Inferior parietal cortex (tissue), 1 donor: ENCODE measurements around the gene LAMA3.

Experiments used
- DNase-seq: peaks from one replicate; pipeline ENCODE4 v3.0.0-alpha.2; 2016; ENCODE audit errors: extremely low spot score

LAMA3 gene

DNA sequence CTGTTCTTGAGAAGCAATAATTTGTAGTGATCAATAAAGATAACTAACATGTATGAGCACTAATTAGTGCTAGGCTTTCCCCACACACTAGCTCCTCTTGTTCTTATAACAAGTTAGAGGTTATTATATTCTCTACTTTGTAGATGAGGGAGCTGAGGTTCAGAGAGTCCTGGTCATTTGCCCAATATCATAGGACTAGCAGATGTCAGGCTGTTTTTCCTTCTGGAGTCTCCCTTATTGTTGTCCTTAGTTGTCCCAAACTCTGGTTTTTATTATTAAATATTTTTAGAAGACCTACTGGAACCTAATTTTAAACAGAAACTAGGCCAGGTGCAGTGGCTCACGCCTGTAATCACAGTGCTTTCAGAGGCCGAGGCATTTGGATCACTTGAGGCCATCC, 308.8 kb downstream of the LAMA3 start:
- no peak for DNase-seq

DNA sequence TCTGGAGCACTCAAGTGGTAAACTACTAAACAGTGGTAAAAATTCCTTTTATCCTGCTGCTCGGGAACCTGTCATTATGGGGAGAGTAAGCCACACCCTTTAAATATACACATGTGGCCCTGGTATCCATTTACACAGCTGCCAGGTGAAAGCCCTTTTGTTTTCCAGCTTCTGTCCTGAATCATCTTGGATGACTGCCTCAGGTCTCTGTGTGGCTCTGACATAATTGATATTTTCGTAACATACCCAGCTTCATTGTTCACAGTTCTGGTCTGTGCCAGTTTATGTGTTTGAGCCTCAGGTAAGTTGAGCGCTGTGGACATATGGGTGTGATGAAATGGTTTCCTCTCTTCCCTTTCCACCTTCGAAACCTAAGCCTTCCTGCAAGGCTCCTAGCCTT, 309.6 kb downstream of the LAMA3 start:
- DNase-seq, result no peak

DNA sequence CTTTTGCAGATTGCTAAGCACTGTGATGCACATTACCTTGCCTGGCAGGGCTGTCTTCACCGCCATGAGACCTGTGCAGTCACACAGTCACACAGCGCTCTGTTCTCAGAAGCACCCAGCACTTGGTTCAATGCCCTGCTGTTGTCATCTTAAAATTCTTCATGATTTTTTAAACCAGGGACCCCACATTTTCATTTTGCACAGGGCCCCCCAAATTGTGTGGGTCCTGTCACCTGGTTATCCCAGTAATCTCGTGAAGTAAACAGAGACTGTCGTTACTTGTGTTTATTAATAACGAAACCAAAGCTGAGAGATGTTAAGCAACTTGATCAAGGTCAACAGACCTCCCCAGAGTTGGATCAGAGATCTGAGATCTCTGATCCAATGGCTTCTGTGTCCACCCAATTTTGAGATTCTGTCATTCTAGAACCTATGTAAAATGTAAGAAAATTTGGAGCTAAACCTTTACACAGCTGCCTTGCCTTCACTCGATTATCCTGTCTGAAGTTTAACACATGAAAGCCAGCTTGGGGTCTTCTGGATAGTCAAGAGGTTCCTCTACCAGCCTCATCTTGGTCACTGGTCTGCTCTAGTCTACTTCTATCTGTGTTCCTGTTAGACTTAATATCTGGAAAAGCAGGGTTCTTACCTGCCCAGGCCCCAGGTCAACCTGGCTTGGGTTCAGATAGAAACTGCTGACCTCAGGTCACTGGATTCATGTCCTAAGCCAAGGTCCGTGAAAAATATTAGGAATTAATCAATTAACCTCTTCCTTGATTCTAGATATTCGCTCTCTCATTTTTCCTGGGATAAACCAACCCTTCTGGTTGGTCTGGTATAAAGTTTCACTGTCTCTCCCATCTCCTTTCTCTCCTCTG, 311.6 kb downstream of the LAMA3 start:
- DNase-seq, result no peak

DNA sequence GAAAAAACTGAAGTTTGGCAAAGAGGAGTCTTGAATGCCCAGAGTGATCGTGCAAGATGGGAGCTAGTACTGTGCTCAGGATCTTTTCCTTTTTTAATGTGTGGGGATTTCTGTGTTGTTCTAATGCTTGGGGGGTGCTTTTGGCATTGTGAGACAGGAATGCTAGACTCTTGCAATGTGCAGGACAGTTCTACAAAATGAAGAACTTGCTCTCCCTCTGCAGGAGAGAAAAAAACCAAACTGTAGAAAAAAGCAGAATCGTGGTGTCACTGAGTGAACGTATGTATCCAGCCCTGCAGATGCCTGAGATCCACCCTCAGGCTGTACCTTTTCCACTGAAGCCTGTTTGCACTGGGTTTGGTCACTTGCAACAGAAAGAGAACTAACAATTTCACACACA, 313.2 kb downstream of the LAMA3 start:
- DNase-seq, result no peak

DNA sequence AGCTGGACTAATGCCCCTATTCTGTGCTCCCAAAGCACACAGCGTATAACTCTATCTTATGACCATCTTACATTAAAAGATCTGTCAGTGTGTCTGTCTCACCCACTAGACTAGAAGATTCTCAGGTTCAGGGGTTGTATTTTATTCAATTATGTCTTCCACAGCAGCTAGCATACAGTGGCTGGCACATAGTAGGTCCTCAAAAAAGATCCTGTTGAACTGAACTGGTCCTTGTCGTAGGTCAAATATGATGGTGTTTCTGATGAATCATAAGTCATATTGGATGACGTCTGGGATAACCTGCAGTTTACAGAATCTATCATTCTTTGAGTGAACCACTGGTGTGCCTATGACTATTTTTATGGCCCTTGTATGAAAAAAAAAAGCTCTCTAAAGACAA, 314.0 kb downstream of the LAMA3 start:
- no peak for DNase-seq

DNA sequence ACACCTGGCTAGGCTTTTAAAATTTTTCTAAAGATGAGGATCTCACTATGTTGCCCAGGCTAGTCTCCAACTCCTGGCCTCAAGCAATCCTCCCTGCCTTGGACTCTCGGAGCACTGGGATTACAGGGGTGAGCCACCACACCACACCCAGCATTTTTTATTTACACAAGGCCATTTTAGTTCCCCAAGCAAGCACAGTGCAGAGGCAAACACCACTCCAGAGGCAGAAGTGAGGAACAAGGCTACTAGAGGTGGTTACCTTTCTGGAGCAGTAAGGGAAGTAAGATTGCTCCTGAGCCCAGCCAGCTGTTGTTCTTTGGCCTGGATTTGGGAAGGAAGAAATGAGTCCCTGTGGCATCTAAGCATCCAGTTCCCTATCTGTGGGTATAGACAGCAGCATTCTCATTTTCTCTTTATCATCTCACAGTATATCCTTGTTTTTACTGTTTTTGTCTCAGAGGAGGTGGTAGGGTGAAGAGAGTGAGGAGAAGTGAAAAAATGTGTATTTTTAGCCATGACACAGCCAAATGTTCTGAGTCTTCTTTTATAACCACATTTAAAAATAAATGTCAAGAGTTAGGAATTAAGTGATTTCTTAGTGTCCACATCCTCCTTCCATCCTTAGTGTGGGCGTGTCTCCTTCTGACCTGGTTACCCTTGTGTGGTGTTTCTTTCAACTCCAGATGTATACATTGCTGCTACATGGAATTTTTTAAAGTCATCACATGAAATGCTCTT, 314.8 kb downstream of the LAMA3 start:
- no peak for DNase-seq
